ENCODE measurements around the gene CFAP61. TPM values are rescaled to one million over a fixed set of nuclear protein-coding genes. Genes with fewer than 3 reads are reported as not detected.

Gene CFAP61
- total RNA-seq, 1 donor from 2014 or later, result not detected

DNA sequence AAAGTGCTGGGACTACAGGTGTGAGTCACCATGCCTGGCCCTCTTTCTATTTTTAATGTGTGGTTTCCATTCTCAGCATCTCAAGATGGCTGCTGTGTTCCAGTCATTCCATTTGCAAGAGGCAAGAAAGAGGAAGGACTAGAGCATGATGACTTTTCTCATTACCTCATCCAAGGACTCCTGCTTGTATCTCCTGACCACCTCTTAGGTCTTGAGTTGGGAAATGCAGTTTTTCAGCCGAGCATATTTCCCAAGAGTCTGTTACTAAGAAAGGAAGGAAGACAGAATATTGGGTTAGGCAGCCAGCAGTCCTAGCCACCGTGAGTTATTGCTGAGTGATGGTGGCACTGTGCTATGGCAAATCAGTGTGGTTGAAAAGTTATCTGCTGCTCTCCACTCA lies 207.2 kb downstream of the CFAP61 start:
- no peak for DNase-seq (ENCODE audit: extremely low read depth, low read depth, low spot score)

- DNase-seq (ENCODE audit: extremely low read depth, low read depth, low spot score), result no peak
Observed at GRCh38 chr20:20261159-20261558, 208.8 kb downstream of the CFAP61 start.

GRCh38 chr20:20265210-20265609 lies 212.9 kb downstream of the CFAP61 start:
- no peak for DNase-seq (ENCODE audit: extremely low read depth, low read depth, low spot score)

DNA sequence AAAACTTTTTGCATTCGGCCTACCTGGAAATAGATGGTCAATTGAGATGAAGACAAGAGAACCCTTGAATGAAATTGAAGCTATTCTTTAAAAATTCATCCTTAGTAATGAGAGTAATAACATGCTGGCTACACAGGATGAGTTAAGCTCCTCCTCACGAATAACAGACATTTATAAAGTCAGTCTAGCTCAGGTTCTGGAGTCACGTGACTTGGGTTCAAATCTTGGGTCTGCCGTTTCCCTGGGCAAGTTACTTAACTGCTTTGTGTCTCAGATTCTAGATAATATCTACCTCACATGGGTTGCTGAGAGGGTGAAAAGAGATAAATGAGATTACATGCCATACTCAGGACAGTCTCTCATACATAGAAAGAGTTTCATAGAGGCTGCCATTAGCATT lies 214.2 kb downstream of the CFAP61 start:
- DNase-seq (ENCODE audit: extremely low read depth, low read depth, low spot score), result no peak

DNA sequence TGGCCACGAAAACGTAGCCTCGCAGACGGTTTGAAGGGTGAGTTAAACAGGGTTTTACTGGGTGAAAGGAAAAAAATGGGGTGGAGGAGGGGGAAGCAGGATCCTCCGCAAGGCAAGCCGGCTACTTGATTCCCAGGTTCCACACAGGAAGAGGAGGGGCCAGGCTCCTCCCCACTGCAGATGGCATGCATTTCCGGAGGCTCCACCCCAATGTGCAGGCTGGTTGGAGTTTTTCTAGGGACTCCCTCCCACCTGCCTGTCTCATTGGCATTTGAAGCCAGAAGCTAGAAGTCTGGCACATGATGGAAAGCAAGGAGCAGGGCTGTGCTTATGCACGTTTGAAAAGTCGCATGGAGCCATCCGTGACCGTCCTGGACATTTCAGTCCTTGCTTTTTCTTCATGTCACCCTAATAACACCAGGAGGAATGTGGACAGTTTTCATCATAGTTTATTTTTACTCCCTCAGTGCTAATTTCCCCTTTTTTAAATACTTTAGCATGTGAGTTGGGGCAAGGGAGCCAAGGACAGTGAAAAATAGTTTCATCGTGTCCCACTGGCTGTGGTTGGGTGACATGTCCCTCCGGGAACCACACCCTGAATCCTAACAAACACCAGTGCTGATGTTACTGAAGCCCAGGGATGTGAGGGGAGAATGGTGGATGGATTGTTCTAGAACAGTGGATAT lies 215.5 kb downstream of the CFAP61 start:
- DNase-seq (ENCODE audit: extremely low read depth, low read depth, low spot score), result no peak

DNA sequence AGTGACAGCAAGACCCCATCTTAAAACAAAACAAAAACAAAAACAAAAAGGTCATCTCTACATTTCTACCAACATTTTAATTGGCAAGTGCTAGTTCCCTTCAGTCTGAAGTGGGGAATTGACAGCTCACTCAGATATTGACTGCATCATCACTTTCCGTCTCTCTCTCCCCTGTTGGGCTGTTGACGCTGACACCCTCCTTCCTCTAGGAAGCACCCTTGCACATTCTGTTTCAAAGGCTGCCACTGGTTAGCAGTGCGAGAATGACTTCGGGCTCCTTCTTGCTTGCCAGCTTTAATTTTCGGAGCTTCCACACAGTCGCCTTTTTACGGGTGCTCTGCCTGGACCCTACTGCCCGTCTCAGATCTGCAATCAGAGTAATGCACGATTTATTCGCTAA lies 218.9 kb downstream of the CFAP61 start:
- DNase-seq (ENCODE audit: extremely low read depth, low read depth, low spot score), result no peak

DNA sequence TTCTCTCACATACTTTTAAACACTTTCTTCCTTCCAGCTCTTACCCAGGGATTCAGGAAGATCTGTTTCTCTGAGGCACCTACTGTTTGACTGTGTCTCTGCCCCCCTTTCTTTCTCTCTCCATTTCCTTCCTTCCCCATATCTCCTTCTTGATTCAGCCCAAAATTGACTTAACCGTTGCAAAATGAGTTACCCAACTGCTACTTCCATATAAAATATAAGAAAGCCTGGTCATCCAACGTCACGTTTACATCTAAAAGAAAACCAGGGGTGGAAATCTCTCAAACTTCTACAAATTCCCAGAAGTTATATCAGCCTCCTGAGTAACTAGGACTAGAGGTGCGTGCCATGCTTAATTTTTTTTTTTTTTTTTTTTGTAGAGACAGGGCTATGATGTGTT lies 220.4 kb downstream of the CFAP61 start:
- DNase-seq (ENCODE audit: extremely low read depth, low read depth, low spot score), result no peak

- no peak for DNase-seq (ENCODE audit: extremely low read depth, low read depth, low spot score)
Observed at GRCh38 chr20:20273286-20273685, 221.0 kb downstream of the CFAP61 start.

- no peak for DNase-seq (ENCODE audit: extremely low read depth, low read depth, low spot score)
Observed at GRCh38 chr20:20274821-20275220, 222.5 kb downstream of the CFAP61 start.

- no peak for DNase-seq (ENCODE audit: extremely low read depth, low read depth, low spot score)
Observed at GRCh38 chr20:20275636-20276035, 223.3 kb downstream of the CFAP61 start.

DNA sequence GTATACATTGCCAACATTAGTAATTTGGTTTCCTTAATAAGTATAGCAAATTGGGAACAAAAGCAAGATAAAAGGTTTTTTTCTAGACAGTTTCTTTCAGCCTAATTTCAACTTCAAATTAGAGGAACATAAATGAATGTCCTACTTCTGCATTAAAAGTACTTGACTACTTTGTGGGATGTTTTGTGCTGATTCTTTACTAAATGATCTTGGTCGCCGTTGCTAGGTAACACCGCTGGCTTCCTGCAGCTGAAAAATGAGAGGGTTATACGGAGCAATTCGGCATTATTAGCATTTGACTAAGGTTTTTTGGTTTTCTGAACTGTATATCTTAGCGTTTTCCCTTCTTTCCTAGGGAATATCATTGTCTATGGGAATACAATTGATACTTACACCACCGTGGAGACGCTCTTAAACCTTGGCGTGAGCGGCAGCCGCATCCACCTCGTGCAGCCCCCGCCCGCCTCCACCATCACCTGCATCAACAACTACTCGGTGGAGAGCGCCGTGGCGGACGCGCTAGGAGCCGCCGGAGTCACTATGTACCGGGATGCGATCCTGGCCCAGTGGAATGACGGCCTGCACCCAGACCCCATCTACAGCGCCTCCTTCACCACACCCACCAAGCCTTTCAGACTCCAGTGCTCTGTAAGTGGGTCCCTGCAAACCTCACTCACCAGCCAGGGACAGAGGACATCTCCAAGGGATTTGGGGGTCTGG lies 224.6 kb downstream of the CFAP61 start:
- no peak for DNase-seq (ENCODE audit: extremely low read depth, low read depth, low spot score)

- no peak for DNase-seq (ENCODE audit: extremely low read depth, low read depth, low spot score)
Observed at GRCh38 chr20:20277894-20278335, 225.6 kb downstream of the CFAP61 start.

DNA sequence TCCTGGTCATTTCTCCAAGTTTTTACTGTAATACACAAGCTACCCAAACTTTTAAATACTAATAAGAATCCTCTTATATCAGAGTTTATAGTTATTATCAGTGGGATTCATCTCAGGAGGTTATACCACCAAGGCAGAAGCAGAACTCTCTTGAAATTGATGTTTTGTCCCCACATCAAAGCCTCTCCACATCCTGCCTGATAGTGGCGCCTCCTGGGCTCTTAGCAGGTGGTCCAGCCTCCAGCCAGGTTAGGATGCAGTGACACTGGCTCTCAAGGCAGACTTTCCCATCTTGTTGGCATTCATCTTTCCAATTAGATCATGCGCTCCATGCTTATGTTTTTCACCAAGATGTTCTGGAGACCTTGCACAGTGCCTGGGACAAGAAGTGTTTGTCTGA lies 233.7 kb downstream of the CFAP61 start:
- no peak for DNase-seq (ENCODE audit: extremely low read depth, low read depth, low spot score)

GRCh38 chr20:20289331-20289730 lies 237.0 kb downstream of the CFAP61 start:
- DNase-seq (ENCODE audit: extremely low read depth, low read depth, low spot score), result no peak

DNA sequence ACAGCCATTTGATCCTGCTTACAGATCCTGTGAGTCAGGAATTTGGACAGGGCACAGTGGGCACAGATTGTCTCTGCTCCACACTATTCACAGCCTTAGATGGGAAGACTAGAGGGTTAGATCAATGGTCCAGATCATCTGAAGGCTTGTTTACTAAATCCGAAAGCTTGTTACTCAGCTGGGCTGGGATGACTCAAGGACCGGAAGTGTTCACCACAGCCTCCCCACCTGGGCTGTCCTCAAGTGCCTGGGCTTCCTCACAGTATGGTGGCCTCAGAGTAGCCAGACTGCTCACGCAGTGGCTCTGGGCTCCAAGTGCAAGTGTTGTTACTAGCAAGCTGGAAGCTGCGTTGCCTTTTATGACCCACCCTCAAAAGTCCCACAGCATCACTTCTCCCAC lies 240.1 kb downstream of the CFAP61 start:
- no peak for DNase-seq (ENCODE audit: extremely low read depth, low read depth, low spot score)

GRCh38 chr20:20293141-20293540 lies 240.8 kb downstream of the CFAP61 start:
- DNase-seq (ENCODE audit: extremely low read depth, low read depth, low spot score), result no peak

GRCh38 chr20:20293691-20294385 lies 241.5 kb downstream of the CFAP61 start:
- DNase-seq (ENCODE audit: extremely low read depth, low read depth, low spot score), result no peak

- DNase-seq (ENCODE audit: extremely low read depth, low read depth, low spot score), result no peak
Observed at GRCh38 chr20:20295621-20296498, 243.5 kb downstream of the CFAP61 start.

DNA sequence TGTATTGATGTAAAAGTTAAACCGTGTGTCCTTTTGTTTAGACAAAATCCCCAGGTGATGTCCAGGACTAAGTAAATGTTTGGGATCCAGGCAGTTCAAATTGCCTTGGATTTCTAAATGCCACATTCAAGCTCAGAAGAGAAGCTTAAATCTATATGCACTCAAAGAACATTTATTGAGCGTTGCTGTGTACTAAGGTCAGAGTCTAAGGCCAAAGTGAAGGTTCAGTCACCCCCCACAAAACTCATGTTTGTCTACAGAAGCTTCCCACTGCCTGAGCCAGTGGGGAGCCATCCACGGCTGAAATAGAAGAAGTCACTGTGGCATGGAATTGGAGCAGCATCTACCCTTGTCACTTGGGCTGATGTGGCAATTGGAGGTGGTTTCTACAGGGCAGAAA lies 244.8 kb downstream of the CFAP61 start:
- no peak for DNase-seq (ENCODE audit: extremely low read depth, low read depth, low spot score)

DNA sequence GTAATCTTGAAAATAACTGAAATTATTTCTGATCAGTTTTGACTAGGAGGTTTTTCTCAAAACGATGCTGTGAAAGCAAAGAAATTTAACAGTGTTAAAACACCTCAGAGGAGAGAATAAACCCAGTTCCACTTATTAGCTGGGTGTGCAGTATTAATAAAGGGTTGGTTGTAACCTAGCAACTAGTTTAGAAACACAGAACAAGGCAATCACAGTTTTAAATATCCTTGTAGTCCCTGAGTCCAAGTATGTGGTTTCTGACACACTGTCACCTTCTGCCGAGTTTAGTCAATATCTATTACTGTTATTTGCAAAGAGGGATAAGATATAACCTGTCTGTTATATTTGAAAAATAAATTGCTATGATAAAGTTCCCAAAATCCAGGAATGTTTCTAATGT lies 245.4 kb downstream of the CFAP61 start:
- no peak for DNase-seq (ENCODE audit: extremely low read depth, low read depth, low spot score)

GRCh38 chr20:20299904-20300303 lies 247.6 kb downstream of the CFAP61 start:
- DNase-seq (ENCODE audit: extremely low read depth, low read depth, low spot score), result no peak

Measured in glomerular endothelial cell (primary cell).